ENCODE data around the gene UBASH3A.

Gene UBASH3A

GRCh38 chr21:42374864-42375499 lies 28.7 kb upstream of the UBASH3A start:
- DNase-seq (ENCODE audit: low spot score): no peak

- DNase-seq (ENCODE audit: low spot score): no peak
Observed at GRCh38 chr21:42375506-42375905, 28.2 kb upstream of the UBASH3A start.

GRCh38 chr21:42375966-42376337 lies 27.8 kb upstream of the UBASH3A start:
- no peak for DNase-seq (ENCODE audit: low spot score)

- DNase-seq (ENCODE audit: low spot score): no peak
Observed at GRCh38 chr21:42376338-42376982, 27.2 kb upstream of the UBASH3A start.

- DNase-seq (ENCODE audit: low spot score): no peak
Observed at GRCh38 chr21:42377211-42377950, 26.3 kb upstream of the UBASH3A start.

- no peak for DNase-seq (ENCODE audit: low spot score)
Observed at GRCh38 chr21:42377951-42378340, 25.8 kb upstream of the UBASH3A start.

GRCh38 chr21:42378418-42378817 lies 25.3 kb upstream of the UBASH3A start:
- no peak for DNase-seq (ENCODE audit: low spot score)

GRCh38 chr21:42379426-42380215 lies 24.1 kb upstream of the UBASH3A start:
- no peak for DNase-seq (ENCODE audit: low spot score)

- no peak for DNase-seq (ENCODE audit: low spot score)
Observed at GRCh38 chr21:42381347-42381984, 22.2 kb upstream of the UBASH3A start.

GRCh38 chr21:42382915-42383314 lies 20.8 kb upstream of the UBASH3A start:
- no peak for DNase-seq (ENCODE audit: low spot score)

GRCh38 chr21:42383331-42383730 lies 20.4 kb upstream of the UBASH3A start:
- no peak for DNase-seq (ENCODE audit: low spot score)

GRCh38 chr21:42384156-42384945 lies 19.4 kb upstream of the UBASH3A start:
- DNase-seq (ENCODE audit: low spot score): no peak

GRCh38 chr21:42384989-42385388 lies 18.7 kb upstream of the UBASH3A start:
- DNase-seq (ENCODE audit: low spot score): no peak

GRCh38 chr21:42385619-42386018 lies 18.1 kb upstream of the UBASH3A start:
- no peak for DNase-seq (ENCODE audit: low spot score)

GRCh38 chr21:42386034-42386591 lies 17.6 kb upstream of the UBASH3A start:
- no peak for DNase-seq (ENCODE audit: low spot score)

GRCh38 chr21:42387164-42387563 lies 16.5 kb upstream of the UBASH3A start:
- no peak for DNase-seq (ENCODE audit: low spot score)

GRCh38 chr21:42387843-42388340 lies 15.8 kb upstream of the UBASH3A start:
- DNase-seq (ENCODE audit: low spot score): no peak

GRCh38 chr21:42388740-42389448 lies 14.8 kb upstream of the UBASH3A start:
- no peak for DNase-seq (ENCODE audit: low spot score)

GRCh38 chr21:42389449-42389835 lies 14.3 kb upstream of the UBASH3A start:
- no peak for DNase-seq (ENCODE audit: low spot score)

- no peak for DNase-seq (ENCODE audit: low spot score)
Observed at GRCh38 chr21:42390193-42390592, 13.5 kb upstream of the UBASH3A start.

All from AG08396 (cell line).